OCI-LY3 (cell line): ENCODE results near the gene NHS.

ENCODE experiments used
- H2AFZ ChIP-seq: fragments of 200-600, 300-600 bp; shearing (Covaris generic); 2 replicates; pipeline ENCODE4 v1.6.0; 2014; ENCODE audit warnings: antibody characterized with exemption, low read depth, low read length
- H3K27ac ChIP-seq: fragments of 200-600, 300-600 bp; sonication (generic); 2 replicates; pipeline ENCODE4 v1.5.1; 2014; ENCODE audit warnings: mild to moderate bottlenecking, low read length, moderate library complexity, mixed read lengths
- H3K27me3 ChIP-seq: fragments of 200-600, 300-600 bp; sonication (generic); 2 replicates; pipeline ENCODE4 v1.6.1; 2014; ENCODE audit warnings: low read depth, low read length, mixed read lengths
- H3K36me3 ChIP-seq: fragments of 200-600, 300-600 bp; sonication (generic); replicated peaks from 2 replicates; pipeline ENCODE3; 2014; ENCODE audit warnings: low read depth, low read length, mixed read lengths
- H3K4me1 ChIP-seq: fragments of 300-600, 200-600 bp; sonication (generic); 2 replicates; pipeline ENCODE4 v1.6.1; 2014; ENCODE audit warnings: low read length, mixed read lengths
- H3K4me2 ChIP-seq: fragments of 200-600, 300-600 bp; sonication (generic); 2 replicates; pipeline ENCODE4 v1.6.1; 2014; ENCODE audit warnings: low read length, mixed read lengths
- H3K4me3 ChIP-seq: fragments of 300-600, 200-600 bp; sonication (generic); 2 replicates; pipeline ENCODE4 v1.5.1; 2014; ENCODE audit warnings: antibody characterized with exemption, mild to moderate bottlenecking, low read length, moderate library complexity
- H3K79me2 ChIP-seq: fragments of 300-600, 200-600 bp; shearing (Covaris generic); 2 replicates; pipeline ENCODE4 v1.6.1; 2014; ENCODE audit warnings: mild to moderate bottlenecking, low read length, mixed read lengths
- H3K9ac ChIP-seq: fragments of 300-600, 200-600 bp; shearing (Covaris generic); 2 replicates; pipeline ENCODE4 v1.6.0; 2014; ENCODE audit warnings: mild to moderate bottlenecking, low read length, moderate library complexity
- H3K9me3 ChIP-seq: fragments of 200-600, 300-600 bp; shearing (Covaris generic); 2 replicates; pipeline ENCODE4 v1.6.1; 2014; ENCODE audit warnings: low read length, mixed read lengths; ENCODE audit not compliant: insufficient read depth
- H4K20me1 ChIP-seq: fragments of 200-600, 300-600 bp; sonication (generic); 2 replicates; pipeline ENCODE4 v1.6.1; 2016; ENCODE audit warnings: low read length, mixed read lengths; ENCODE audit not compliant: insufficient read depth
- EZH2phosphoT487 ChIP-seq: fragments of 200-600 bp; shearing (Covaris generic); IDR thresholded peaks from 2 replicates; pipeline ENCODE4 v1.6.1; 2018; ENCODE audit warnings: antibody characterized with exemption, mixed run types, low read depth
- TF ChIP-seq, protein P1 (sequence below): fragments of 200-600, 300-600 bp; sonication (generic); IDR thresholded peaks from 2 replicates; pipeline ENCODE4 v1.5.1; 2014; ENCODE audit warnings: antibody characterized with exemption, low read length, low read depth

NHS gene

GRCh38 chrX:17476411-17476810, 101.4 kb downstream of the NHS start:
- no peak overlapping the region for H3K4me3 ChIP-seq
- H4K20me1 ChIP-seq = no peaks in the 10 kb centered on the region
- H3K27me3 ChIP-seq = no peaks in the 10 kb centered on the region
- H3K79me2 ChIP-seq = no peaks in the 10 kb centered on the region
- no peaks in the 10 kb centered on the region for H3K9me3 ChIP-seq
- no peaks in the 10 kb centered on the region for H3K4me1 ChIP-seq
- H3K9ac ChIP-seq = no peak overlapping the region
- no peaks in the 10 kb centered on the region for H3K36me3 ChIP-seq
- no peak overlapping the region for H3K4me2 ChIP-seq
- H2AFZ ChIP-seq = no peak overlapping the region
- TF ChIP-seq EZH2phosphoT487 = no peak
- TF ChIP-seq, protein P1, sequence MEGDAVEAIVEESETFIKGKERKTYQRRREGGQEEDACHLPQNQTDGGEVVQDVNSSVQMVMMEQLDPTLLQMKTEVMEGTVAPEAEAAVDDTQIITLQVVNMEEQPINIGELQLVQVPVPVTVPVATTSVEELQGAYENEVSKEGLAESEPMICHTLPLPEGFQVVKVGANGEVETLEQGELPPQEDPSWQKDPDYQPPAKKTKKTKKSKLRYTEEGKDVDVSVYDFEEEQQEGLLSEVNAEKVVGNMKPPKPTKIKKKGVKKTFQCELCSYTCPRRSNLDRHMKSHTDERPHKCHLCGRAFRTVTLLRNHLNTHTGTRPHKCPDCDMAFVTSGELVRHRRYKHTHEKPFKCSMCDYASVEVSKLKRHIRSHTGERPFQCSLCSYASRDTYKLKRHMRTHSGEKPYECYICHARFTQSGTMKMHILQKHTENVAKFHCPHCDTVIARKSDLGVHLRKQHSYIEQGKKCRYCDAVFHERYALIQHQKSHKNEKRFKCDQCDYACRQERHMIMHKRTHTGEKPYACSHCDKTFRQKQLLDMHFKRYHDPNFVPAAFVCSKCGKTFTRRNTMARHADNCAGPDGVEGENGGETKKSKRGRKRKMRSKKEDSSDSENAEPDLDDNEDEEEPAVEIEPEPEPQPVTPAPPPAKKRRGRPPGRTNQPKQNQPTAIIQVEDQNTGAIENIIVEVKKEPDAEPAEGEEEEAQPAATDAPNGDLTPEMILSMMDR = no peak
- no peak overlapping the region for H3K27ac ChIP-seq

DNA sequence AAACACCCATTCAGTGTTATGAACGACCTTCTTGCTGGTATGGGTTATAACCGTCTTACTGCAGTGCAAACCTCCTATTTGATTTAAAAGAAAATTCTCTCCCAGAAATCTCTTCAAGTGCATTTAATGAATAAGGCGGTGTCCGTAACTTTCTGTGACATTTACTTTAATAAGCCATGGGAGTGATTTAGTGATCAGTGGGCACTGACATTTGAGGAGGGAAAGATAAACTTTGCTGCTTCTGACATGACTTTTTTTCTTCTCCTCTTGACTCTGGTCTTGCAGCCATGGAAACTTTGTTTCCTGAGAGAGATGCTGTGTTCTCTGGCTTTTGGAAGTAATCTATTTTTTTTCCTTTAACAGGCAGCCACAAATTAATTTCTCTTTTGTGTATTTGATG, 106.1 kb downstream of the NHS start:
- no peak overlapping the region for H2AFZ ChIP-seq
- H3K27ac ChIP-seq = no peak overlapping the region
- H3K79me2 ChIP-seq = no peaks in the 10 kb centered on the region
- H3K4me1 ChIP-seq = no peaks in the 10 kb centered on the region
- no peaks in the 10 kb centered on the region for H3K36me3 ChIP-seq
- H3K4me2 ChIP-seq = no peak overlapping the region
- no peak overlapping the region for H3K4me3 ChIP-seq
- H3K27me3 ChIP-seq = no peaks in the 10 kb centered on the region
- no peaks in the 10 kb centered on the region for H3K9me3 ChIP-seq
- H4K20me1 ChIP-seq = no peaks in the 10 kb centered on the region
- no peak for TF ChIP-seq EZH2phosphoT487
- TF ChIP-seq, protein P1 = no peak
- no peak overlapping the region for H3K9ac ChIP-seq

DNA sequence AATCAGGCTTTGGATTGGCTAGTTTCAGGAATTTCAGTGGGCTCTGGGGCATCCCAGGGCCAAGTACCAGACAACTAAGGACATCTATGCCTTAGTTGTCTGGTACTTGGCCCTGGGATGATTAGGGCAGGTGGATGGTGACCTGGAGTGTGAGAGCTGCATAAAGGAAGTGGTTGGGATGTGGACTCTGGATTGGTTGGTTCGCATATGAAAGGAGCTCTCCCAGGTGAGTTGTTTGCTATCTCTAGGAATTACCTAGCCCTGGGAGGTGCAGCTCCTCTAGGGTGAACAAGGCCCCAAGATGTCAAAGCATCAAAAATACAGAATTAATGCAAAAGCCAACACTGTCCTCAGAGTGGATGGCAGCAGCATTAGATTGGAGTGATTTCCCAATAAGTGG, 109.6 kb downstream of the NHS start:
- H3K9ac ChIP-seq = no peak overlapping the region
- TF ChIP-seq, protein P1 = no peak
- TF ChIP-seq EZH2phosphoT487 = no peak
- no peaks in the 10 kb centered on the region for H3K27me3 ChIP-seq
- H2AFZ ChIP-seq = no peak overlapping the region
- H3K9me3 ChIP-seq = no peaks in the 10 kb centered on the region
- H4K20me1 ChIP-seq = no peaks in the 10 kb centered on the region
- no peak overlapping the region for H3K4me3 ChIP-seq
- H3K4me2 ChIP-seq = no peak overlapping the region
- no peak overlapping the region for H3K27ac ChIP-seq
- H3K4me1 ChIP-seq = no peaks in the 10 kb centered on the region
- no peaks in the 10 kb centered on the region for H3K36me3 ChIP-seq
- no peaks in the 10 kb centered on the region for H3K79me2 ChIP-seq

DNA sequence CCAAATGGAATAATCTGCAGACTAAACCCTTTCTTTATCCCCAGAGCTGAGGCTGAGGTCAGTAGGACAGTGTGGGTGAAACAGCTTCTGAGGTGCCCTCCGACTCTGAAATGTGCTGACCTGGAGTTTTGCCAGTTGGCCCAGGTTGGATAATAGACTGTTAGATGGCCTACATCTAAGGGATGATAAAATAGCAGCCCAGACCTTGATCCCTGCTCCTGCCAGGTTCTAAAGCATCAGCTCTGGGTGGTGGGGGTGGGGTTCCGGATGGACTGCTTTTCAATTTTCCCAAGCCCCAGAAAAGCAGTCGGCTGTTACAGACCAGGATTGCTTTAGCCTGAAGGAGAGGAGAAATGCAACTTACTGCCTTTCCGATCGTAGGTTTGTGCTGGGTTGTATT, 110.4 kb downstream of the NHS start:
- no peaks in the 10 kb centered on the region for H3K27me3 ChIP-seq
- H3K9ac ChIP-seq = no peak overlapping the region
- H3K36me3 ChIP-seq = no peaks in the 10 kb centered on the region
- H3K27ac ChIP-seq = no peak overlapping the region
- no peak overlapping the region for H2AFZ ChIP-seq
- H3K4me1 ChIP-seq = no peaks in the 10 kb centered on the region
- no peaks in the 10 kb centered on the region for H3K9me3 ChIP-seq
- no peaks in the 10 kb centered on the region for H3K79me2 ChIP-seq
- no peak overlapping the region for H3K4me2 ChIP-seq
- TF ChIP-seq, protein P1 = no peak
- TF ChIP-seq EZH2phosphoT487 = no peak
- no peaks in the 10 kb centered on the region for H4K20me1 ChIP-seq
- H3K4me3 ChIP-seq = no peak overlapping the region
